GM10266 (cell line): ENCODE data around the gene RGL2.

Source experiments
- DNase-seq: peaks from one replicate; pipeline ENCODE4 v3.0.0; 2012; ENCODE audit errors: extremely low spot score
- TF ChIP-seq, protein P1 (sequence below): IDR thresholded peaks from 2 replicates; pipeline ENCODE4 v1.5.1; 2012; ENCODE audit warnings: mild to moderate bottlenecking, low read depth; ENCODE audit not compliant: control insufficient read depth, insufficient read depth; ENCODE audit errors: missing control alignments

The RGL2 gene

DNA sequence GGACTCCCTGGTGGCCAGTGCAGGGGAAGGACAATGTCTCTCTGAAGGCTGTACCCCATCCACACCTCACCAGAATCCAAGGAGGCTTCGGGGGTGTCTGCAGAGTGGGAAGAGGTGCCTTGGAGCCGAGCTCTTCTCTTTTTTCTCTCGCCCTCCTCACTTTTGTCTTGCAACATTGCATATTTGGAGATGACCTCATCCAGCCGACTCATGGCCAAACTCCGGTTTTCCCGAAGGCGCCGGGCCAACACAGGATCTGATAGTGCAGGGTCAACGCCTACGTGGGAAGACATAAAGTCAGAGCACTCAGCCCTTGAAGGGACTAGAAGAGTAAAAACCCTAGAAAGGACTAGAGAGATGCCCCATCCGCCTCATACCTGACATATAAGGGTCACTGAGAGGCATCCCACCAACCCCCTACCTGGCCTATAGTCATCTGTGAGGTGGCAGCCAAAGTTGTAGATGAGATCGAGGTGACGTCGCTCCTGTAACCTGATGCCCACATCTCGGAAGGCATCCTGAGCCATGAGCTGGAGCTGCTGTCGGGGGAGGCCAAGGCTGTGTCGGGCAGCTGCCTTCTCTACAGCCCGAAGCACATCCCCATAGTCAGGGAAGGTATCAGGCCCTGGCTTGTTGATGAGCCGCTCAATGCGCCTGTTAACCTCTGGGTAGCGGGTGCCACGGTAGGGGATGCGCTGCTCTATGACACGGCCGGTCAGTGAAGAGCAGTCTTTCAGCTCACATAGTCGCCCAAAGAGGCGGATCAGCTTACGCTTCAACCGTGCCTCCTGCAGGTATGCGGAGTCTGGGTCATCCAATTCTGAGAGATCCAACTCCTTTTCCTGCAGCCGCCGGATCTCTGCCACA lies 21.8 kb upstream of the RGL2 start:
- TF ChIP-seq, protein P1, sequence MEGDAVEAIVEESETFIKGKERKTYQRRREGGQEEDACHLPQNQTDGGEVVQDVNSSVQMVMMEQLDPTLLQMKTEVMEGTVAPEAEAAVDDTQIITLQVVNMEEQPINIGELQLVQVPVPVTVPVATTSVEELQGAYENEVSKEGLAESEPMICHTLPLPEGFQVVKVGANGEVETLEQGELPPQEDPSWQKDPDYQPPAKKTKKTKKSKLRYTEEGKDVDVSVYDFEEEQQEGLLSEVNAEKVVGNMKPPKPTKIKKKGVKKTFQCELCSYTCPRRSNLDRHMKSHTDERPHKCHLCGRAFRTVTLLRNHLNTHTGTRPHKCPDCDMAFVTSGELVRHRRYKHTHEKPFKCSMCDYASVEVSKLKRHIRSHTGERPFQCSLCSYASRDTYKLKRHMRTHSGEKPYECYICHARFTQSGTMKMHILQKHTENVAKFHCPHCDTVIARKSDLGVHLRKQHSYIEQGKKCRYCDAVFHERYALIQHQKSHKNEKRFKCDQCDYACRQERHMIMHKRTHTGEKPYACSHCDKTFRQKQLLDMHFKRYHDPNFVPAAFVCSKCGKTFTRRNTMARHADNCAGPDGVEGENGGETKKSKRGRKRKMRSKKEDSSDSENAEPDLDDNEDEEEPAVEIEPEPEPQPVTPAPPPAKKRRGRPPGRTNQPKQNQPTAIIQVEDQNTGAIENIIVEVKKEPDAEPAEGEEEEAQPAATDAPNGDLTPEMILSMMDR: no peak
- no peak for DNase-seq

DNA sequence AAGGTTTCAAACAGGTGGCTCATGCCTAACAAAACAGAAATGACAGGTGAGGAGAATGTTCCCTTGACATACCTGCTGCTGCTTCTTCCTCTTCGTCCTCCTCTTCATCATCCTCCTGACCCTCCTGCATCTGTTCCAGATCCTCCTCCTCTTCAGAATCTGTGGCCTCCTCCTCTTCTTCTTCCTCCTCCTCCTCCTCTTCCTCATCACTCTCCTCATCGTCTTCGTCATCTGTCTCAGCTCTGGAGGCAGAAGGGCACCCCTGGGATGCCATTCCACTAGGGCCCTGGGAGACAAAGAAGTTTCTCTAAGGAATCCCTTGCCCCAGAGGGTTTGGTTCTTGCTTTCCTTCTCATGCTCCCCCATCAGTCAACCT lies 21.2 kb upstream of the RGL2 start:
- DNase-seq: no peak
- TF ChIP-seq, protein P1: no peak

DNA sequence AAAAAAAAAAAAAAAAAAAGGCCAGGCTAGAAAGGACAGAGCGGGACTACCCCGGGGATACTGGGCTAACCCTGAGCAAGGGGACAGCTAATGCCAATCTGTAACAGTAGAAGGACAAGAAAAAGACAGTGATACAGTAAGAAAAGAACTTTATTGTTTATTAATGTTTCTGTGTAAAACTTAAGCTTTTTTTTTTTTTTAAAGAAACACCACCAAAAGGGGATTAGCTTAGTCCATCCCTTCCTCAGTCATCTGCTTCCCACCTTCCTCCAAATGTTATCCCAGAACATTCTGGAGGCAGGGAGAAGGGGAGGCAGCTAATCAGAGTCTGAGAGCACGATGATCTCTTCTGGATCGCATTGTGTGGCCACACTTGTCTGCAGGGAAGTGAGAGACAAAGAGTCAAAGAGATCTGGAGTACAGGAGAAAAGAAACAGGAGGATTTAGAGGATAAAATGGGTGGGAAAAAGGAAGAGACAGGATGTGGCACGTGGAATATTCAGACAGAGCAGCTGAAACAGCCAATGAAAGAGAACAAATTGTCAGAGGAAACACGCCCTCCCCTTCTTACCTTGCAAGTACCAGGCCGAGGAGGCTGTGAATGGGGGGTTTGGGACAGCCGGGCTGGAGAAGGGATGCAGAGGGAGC lies 19.8 kb upstream of the RGL2 start:
- TF ChIP-seq, protein P1: no peak
- DNase-seq: no peak

GRCh38 chr6:33317669-33318425 lies 19.1 kb upstream of the RGL2 start, which contains the start of gene ZBTB22:
Gene ZBTB22 (minus strand): TSS chr6:33317744. CDS start chr6:33316916, 828 bp downstream.
- DNase-seq: peak; percentile 90
- TF ChIP-seq, protein P1: no peak

DNA sequence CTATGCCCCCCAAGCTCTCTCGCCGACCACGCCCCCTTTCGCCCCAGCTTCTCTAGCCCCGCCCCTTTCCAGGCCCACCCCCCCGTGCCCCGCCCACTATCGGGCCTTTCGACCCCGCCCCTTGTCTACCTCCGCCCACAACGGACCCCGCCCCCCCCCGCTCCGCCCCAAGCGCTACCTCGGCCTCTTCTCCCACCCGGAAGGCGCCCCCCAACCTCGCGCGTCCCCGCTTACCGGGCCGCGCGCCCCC lies 18.6 kb upstream of the RGL2 start:
- TF ChIP-seq, protein P1: no peak
- no peak for DNase-seq

GRCh38 chr6:33316603-33317418 lies 18.1 kb upstream of the RGL2 start:
- TF ChIP-seq, protein P1: no peak
- no peak for DNase-seq
